Subcutaneous adipose tissue (tissue), 4 donors: Measurements from ENCODE around the gene KCTD15. TPM values are rescaled to one million over a fixed set of nuclear protein-coding genes. Genes with fewer than 3 reads are reported as not detected.

ENCODE experiments used
- total RNA-seq, 4 donors: library from RNA; depleted of rRNA; stranded (reverse); fragments of >200 nt; gene quantifications; one replicate each; pipeline ENCODE4 v1.1.0, GENCODE V29; 2016
- TF ChIP-seq, protein P1 (sequence below): fragments of 450-650 bp; IDR thresholded peaks from one replicate; pipeline ENCODE4 v1.5.1; 2016; ENCODE audit warnings: low read depth, mild to moderate bottlenecking, control low read depth, antibody characterized with exemption, moderate library complexity

KCTD15 gene
- total RNA-seq, 4 donors from 2014 or later, result 8.2 to 26.2 (median 13.7) TPM

DNA sequence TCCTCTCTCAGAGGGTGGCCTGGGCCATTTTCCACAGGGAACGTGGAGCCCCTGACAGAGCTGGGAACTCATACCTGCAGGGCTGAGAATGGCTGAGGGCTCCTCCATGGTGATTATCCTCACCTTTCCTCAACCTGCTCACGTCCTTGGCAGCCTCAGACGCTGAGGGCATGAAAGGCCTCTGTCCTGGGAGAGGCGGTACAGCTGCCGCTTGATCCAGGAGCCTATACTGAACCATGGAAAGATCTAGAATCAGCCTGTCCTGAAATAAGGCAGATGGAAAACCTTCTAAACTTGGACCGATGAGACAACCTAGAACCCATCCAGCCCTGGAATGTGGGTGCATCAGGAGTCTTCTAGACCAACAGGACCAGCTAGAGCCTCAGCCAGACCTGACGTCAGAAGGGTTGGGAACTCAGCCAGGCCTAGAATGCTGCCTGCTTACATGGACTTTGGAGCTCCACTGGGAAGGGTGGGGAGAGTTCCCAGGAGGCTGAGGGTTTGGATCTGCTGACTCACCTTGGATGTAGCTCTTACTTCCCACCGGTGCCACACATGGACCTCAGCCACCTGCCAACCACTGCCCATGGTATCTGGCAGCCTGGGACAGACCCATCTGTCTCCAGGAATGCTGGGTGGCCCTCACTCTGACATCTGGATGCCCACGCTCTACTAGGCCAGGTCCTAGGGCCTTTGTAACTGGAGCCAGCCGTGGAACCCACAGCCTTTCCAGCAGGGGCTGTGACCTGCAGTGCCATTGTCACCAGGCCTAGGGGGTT lies 7.5 kb downstream of the KCTD15 start:
- TF ChIP-seq, protein P1, sequence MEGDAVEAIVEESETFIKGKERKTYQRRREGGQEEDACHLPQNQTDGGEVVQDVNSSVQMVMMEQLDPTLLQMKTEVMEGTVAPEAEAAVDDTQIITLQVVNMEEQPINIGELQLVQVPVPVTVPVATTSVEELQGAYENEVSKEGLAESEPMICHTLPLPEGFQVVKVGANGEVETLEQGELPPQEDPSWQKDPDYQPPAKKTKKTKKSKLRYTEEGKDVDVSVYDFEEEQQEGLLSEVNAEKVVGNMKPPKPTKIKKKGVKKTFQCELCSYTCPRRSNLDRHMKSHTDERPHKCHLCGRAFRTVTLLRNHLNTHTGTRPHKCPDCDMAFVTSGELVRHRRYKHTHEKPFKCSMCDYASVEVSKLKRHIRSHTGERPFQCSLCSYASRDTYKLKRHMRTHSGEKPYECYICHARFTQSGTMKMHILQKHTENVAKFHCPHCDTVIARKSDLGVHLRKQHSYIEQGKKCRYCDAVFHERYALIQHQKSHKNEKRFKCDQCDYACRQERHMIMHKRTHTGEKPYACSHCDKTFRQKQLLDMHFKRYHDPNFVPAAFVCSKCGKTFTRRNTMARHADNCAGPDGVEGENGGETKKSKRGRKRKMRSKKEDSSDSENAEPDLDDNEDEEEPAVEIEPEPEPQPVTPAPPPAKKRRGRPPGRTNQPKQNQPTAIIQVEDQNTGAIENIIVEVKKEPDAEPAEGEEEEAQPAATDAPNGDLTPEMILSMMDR, result no peak

DNA sequence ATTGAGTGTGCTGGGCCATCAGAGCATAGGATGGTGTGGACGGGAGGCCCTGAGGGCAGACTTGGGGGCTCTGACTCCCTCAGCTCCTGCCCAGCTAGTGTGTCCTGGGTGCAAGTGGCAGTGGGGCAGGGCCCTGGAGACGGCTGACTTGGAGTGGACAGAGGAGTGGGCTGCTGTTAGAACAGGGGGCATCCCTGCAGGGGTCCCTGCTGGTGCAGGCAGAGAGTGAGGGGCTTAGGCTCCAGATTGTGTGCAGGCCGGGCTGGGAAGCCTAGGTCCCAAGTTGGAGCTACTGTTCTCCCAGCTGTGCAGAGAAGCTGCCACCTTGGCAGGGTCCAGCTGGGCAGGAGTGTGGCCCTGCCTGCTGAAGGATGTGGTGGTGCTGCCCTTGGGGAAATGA lies 8.6 kb downstream of the KCTD15 start:
- TF ChIP-seq, protein P1, result no peak

DNA sequence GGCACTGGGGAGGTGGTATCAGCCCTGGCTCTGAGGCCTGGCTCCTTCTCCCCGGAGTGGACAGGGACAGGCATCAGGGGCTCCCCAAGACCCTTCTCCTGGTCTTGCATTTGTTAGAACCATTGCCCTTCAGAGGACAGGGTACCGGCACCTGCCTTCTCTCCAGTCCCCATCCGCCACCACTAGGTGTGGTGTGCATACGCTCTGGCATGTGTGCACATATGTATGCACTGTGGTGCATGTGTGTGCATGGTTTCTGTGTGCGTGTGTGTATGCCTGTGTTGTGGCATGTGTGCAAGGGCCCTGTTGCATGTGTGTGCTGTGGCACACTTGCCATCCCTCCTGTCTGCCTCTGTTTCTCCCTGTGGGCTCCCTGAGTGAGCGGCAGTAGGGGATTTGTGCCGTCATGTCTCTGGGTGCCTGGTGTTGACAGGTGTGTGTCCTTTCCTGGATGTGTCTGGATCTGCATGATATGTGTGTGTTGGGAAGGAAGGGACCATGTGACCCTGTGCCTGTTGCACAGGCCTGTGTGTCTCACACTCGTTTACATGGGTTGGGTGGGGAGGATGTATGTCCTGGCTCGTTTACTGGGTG lies 9.3 kb downstream of the KCTD15 start:
- TF ChIP-seq, protein P1, result no peak

DNA sequence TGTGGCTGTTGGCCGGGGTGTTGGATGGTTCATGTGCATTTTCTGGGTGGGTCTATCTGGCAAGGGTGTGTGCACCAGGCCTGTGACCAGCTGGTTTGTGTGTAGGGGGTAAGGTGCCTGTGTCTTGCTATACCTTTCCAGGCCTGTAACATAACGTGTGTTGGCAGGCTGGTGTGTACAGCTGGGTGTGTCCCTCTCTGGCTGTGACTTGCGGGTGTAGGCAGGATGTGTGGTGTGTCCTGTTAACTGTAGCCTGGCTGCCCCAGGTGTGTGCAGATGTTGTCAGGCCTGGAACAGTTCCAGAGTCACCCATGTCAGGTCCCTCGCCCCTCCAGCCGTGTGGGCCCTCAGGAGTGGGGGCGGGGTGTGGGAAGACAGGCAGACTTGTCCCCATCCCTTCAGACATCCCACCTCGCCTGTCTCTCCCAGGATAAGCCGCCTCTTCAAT lies 9.8 kb downstream of the KCTD15 start:
- TF ChIP-seq, protein P1, result no peak

- TF ChIP-seq, protein P1, result no peak
Measured at GRCh38 chr19:33808399-33808798, 11.7 kb downstream of the KCTD15 start.

DNA sequence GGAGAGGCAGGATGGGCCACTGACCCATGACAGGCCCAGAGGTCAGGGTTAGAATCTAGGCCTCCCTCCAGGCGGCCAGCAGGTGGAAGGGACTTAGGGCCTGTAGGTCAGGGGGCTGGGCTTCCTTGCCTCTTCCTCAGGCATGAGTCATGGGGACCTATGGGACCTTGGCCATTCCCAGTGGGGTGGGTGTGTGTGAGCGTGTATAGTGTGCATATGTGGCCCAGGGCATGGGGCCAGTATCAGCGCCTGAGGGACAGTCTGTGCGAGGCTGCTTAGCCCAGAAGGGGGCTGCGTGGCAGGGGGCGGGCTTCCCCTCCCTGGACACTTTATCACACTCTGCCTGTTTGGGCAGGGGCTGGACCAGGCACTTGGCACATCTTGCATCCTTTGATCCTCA lies 13.3 kb downstream of the KCTD15 start:
- TF ChIP-seq, protein P1, result no peak

GRCh38 chr19:33810821-33811220 lies 14.2 kb downstream of the KCTD15 start:
- TF ChIP-seq, protein P1, result no peak
